Adipose tissue (tissue), 3 donors: ENCODE measurements around the gene NTM. TPM values are rescaled to one million over a fixed set of nuclear protein-coding genes. Genes with fewer than 3 reads are reported as not detected.

ENCODE experiments used
- H3K27ac ChIP-seq: one replicate; pipeline ENCODE4 v1.5.1; 2013; ENCODE audit warnings: low read depth, low read length
- WGBS, 3 donors: extraction: QIAGEN DNeasy Blood & Tissue Kit; methylation state at CpG; one replicate each; pipeline ENCODE4 v1.1.7; 2013; 5-methylcytosine and 5-hydroxymethylcytosine counted together
- polyA plus RNA-seq, 3 donors: library from polyadenylated mRNA; stranded (reverse); fragments of 200-250 nt; gene quantifications; one replicate each; pipeline ENCODE4 v1.2.3, GENCODE V29; 2013
- donor health status: healthy with polysubstance abuse.
- donor health status: Bipolar disorder and iron deficiency.
- donor health status: healthy.

NTM gene
- polyA plus RNA-seq, 3 donors = 0.22 to 2.2 (median 1.6) TPM

DNA sequence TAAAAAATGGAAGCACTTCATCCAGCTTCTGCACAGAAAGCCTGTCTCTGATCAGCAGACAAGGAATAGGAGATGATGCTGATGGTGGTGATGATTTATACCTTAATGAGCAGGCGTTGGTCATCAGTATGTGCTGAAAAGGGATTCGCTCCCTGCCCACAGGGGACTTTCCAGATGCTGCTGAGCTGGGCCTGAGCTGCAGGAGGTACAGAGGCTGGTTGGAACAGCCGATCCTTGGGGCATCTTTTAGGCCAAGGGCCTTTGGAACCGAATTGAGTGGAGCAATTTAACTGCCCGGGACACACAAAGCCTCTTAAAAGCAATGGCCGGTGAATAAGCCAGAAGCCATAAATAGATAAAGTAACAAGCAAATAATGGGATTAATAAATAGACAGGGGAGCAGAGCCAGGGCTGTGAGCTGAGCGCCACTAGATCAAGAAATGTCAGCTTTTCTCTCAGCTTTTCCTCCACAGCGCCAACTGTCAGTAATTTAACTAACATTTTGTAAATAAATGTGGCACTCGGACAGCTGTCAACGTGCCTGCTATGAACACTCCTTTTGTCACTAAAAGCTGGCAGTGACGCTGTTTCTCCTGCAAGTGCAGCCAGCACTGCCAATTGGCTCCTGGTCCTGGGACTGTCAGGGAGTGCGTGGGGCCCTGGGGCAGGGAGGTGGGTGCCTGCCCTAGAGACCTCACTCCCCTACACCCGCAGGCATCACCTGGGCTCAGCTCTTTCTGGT lies 562.3 kb downstream of the NTM start:
- H3K27ac ChIP-seq = no peak overlapping the region
- 41 to 83% (median 77%) methylated on average over 13 of the region's 13 CpGs for WGBS, 3 donors

DNA sequence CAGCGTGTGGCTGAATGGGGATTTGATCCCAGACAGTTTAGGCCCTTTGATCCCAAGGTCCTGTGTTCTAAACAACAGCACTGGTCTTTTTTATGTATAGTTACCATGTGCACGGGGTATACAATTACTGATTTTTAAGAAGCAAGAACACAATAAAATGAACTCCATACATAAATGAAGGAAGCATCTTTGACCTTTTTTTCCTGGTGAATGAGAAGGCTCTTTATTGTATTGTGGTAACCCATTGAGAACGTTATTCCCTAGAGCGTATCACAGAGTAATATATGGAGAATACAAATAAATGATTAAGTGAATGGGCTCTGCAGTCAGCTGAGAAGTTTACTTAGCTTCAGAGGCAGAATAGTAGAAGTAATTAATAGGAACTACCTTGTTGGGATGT lies 563.6 kb downstream of the NTM start:
- WGBS, 3 donors = 76 to 83% (median 76%) methylated on average over 4 of the region's 4 CpGs
- no peak overlapping the region for H3K27ac ChIP-seq

DNA sequence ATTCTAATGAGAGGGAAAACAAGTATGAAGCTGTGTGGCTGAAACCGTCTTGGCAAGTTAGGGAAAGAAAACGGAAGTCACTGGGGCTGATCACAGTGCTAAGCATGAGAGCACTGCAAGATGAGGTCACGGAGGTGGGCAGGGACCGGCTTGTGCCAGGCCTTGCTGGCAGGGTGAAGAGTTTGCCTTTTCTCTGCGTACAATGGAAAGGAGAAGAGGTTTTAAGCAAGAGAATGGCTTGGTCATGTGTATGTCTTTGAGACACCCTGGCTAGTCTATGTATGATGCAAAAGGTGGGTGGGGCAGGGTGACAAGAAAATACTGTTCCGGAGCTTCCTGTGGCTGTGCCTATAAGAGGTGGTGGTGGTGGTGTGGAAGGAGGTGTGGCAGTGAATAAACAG lies 567.9 kb downstream of the NTM start:
- WGBS, 3 donors = 69 to 78% (median 78%) methylated on average over 6 of the region's 6 CpGs
- H3K27ac ChIP-seq = no peak overlapping the region

DNA sequence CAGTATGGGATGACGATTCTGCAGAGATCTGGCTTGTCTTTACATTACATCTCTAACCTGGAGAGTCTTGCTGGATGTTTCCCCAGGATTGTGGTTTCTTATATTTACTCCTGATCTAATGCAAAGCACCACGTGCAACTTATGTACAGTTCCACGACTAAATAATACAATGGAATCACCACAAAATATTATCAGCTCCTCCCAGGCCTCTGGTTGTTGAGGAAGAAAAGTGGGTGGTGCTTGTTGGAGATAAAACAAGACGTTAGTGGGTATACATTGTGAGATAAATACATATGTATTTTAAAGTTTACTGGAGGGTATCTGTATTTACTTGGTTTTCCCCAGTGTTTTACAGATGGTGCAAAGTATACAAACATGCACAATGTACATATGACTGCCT lies 569.7 kb downstream of the NTM start:
- H3K27ac ChIP-seq = no peak overlapping the region
- 50 to 61% (median 58%) methylated on average over 4 of the region's 4 CpGs for WGBS, 3 donors

DNA sequence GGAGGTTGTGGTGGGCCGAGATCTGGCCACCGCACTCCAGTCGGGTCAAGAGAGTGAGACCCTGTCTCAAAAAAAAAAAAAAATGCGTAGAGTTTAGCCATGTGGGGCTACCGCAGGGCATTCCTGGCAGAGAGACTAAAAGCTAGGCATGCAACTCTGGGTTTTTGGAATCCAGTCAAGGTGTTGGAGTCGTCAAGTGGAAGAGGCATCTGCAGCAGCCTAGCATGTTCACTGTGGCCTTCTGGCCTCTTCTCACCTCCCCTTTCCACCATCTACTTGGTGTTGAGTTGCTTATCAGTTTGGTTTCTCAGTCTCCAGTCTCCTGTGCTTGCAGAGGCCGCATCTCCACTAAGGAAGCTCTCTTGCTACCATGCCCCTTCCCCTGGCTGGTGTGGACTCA lies 572.5 kb downstream of the NTM start:
- no peak overlapping the region for H3K27ac ChIP-seq
- WGBS, 3 donors = 71 to 79% (median 74%) methylated on average over 7 of the region's 7 CpGs

DNA sequence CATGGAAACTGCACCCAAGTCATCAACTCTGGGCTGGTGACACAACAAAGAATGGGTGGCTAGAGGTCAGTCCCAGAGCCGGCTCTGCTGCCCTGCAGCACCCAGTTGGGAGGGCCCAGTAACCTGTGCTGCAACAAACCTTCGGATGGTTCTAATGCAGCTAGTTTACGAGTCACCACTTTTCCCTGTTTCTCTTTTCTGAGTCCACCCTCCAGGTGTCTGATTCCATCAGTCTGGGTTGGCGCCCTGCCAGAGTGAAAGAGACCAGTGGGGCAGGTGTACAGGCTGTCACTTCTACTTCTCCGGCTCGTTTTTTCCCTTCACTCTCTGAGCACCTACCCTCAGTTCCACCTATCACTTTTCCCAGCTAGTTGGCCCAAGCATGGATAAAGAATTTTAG lies 572.9 kb downstream of the NTM start:
- WGBS, 3 donors = 56 to 79% (median 76%) methylated on average over 6 of the region's 6 CpGs
- H3K27ac ChIP-seq = no peak overlapping the region

DNA sequence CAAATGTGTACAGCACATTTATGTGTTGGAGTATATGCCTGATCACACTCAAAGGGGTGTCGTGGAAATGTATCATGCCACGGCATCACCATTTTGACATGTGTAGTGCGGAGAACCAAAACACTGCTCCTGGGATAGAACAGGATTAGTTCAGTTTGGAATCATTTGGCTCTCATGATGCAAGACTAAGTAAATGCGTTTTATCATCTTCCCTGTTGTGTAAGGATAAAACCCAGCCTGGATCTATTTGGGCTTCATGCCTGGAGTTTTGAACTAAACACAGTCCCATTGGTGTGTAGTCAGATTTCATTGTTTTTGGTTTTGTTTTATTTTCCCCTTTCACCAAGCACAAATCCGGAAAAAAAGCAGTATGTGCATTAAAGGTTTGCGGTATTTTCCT lies 574.3 kb downstream of the NTM start:
- no peak overlapping the region for H3K27ac ChIP-seq
- 50 to 76% (median 59%) methylated on average over 6 of the region's 6 CpGs for WGBS, 3 donors

DNA sequence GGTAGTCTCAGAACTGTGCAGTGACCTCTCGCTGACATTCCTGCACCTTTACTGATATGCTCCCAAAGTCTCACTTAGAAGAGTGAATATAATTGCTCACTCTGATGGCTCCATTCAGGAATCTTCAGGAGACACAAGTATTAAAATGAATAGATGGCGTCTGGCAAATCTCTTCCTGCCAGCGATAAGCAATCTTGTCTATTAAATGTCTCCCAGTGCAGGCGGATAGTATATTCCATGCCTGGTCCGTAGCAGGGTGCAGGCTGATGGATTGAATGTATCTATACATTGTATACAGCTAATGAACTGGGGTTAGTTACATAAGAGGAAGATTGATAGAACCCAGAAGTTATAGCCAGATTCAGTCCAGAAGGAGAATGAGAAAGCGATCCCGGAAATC lies 575.3 kb downstream of the NTM start:
- no peak overlapping the region for H3K27ac ChIP-seq
- WGBS, 3 donors = 79 to 85% (median 84%) methylated on average over 7 of the region's 7 CpGs

DNA sequence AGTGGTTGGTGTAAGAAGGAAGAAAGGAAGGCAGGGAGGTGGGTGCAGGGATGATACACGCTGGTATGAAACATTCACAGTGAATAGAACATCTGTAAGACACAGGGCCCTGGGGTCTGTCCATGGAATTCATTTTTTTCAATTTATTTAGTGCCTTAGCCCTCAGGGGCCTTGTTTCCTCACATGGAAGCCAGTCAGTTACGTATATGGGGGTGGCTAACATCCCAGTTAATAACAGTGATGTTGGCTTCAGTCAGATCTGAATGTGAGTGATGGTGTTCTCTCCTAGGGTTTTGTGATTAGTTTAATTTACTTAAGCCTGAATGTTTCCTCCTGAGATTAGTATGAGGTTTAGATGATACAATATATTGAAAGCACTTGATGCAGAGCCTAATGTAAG lies 577.1 kb downstream of the NTM start:
- whole genome bisulfite sequencing, 3 donors = 72 to 76% (median 74%) methylated on average over 2 of the region's 2 CpGs
- H3K27ac ChIP-seq = no peak overlapping the region

DNA sequence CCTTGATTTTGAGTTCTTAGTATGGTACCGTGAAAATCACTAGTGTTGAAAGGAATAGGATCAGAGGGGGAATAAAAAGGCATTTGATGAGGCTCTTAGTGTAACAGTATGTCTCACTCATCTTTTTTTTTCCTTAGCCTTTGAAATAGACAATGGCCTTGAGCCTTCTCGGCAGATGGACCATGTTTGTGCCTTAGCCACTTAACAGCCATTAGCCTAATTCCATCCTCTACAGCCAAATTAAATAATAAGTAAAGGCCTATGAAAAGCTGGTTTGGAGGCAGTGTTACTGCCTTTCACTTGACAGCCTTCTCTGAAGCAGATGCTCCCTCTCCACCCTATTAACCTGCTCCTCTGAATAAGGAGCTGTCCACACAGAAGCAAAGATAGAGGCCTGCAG lies 580.7 kb downstream of the NTM start:
- H3K27ac ChIP-seq = no peak overlapping the region

DNA sequence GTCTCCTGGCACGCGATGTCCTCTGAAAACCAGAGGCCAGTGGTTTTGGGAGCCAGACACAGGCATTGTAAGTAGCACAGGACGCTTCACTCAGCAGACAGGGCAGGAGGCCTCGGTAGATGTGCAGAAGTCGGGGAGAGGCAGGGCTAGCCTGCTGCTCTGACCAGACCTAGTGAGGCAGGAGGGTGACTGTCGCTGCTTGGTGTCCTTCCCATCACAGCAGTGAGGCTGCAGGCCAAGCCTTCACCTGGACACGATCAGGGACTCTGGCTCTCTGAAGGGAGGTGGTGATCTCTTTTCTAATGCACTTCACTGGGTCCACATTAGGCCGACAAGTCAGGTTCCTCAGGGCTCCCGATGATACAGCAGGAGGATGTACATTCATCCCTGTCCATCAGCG lies 583.7 kb downstream of the NTM start:
- H3K27ac ChIP-seq = no peak overlapping the region
- WGBS, 3 donors = 81 to 90% (median 87%) methylated on average over 10 of the region's 10 CpGs

More for the DNA sequence above, 580.7 kb downstream of the NTM start:
- WGBS, 3 donors = 91 to 93% (median 93%) methylated on average over 2 of the region's 2 CpGs

DNA sequence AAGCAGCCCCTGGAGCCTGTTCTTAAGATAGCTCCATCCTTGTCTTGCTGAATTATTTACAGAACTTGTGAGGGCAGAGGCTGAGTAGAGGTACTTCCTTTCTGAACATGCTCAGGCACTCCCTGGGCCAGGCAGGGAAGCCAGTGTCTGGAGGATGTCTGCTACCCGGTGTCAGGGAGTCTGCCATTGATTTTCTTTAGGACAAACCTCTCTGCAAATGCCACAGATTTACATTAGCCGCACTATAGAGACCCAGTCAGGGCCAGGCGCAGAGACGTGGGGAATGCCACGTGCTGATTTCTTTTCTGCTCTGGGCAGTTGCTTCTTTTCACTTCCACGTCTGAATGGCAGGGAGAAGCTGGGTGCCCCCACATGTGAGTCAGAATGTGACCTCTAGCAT lies 585.5 kb downstream of the NTM start:
- no peak overlapping the region for H3K27ac ChIP-seq
- WGBS, 3 donors = 43 to 68% (median 65%) methylated on average over 6 of the region's 6 CpGs

DNA sequence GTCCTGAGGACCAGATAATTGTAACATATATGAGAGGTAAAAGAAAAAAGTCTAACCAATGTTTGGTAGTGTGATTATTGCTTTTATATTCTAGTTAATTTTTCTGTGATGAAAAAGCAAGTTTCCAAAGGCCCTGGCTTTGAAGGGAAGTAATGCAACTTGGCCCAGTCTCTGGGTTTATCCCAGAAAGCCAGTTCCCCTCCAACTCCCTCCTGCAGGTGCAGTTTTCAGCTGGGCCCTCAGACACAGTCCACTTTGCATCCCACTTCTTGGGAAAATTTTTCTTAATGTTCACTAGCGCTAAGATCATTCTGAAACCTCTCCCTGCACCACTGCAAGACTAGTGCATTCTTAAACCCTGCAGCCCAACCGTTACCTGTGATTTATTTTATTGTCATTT lies 586.8 kb downstream of the NTM start:
- WGBS, 3 donors = 84 to 94% (median 86%) methylated on average over 2 of the region's 2 CpGs

DNA sequence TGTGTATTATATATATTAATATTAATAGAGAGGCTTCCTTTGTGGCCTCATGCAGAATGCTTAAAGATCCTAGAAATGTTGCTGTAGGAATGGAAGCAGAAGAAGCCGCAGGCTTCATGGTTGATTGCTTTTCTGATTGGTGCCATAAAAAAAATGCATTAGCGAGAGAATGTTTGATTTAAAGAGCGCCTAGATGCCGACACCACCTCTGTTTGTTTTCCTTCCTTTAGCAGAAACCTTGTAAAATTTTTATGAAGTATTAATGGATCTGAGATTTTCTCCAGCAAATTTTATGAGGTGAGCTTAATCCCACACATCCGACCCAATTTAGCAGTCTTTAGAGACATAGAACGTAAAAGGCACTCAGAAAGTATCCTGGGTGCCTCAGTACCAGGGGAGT lies 587.5 kb downstream of the NTM start:
- 83 to 95% (median 87%) methylated on average over 6 of the region's 6 CpGs for WGBS, 3 donors

More for the DNA sequence above, 586.8 kb downstream of the NTM start:
- no peak overlapping the region for H3K27ac ChIP-seq

DNA sequence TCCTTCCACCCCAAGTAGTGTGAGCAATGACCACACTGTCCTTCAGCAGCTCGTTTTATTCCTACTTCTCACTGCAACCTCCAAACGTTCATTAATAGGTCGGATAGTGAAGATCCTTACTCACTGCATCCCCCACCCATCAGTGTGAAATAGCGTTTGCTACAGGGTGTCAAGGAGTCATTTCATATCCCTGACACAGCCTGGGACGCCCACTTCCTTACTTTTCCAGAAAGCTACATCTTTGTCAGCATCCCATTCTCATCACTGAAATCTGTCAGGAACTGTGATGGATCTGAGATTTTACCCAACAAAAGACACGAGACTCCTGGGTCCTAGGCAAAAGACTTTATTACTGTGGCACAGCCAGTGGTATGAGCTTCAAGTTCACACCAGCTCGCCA lies 592.4 kb downstream of the NTM start:
- 65 to 80% (median 75%) methylated on average over 7 of the region's 7 CpGs for WGBS, 3 donors
- H3K27ac ChIP-seq = no peak overlapping the region

More for the DNA sequence above, 587.5 kb downstream of the NTM start:
- no peak overlapping the region for H3K27ac ChIP-seq

DNA sequence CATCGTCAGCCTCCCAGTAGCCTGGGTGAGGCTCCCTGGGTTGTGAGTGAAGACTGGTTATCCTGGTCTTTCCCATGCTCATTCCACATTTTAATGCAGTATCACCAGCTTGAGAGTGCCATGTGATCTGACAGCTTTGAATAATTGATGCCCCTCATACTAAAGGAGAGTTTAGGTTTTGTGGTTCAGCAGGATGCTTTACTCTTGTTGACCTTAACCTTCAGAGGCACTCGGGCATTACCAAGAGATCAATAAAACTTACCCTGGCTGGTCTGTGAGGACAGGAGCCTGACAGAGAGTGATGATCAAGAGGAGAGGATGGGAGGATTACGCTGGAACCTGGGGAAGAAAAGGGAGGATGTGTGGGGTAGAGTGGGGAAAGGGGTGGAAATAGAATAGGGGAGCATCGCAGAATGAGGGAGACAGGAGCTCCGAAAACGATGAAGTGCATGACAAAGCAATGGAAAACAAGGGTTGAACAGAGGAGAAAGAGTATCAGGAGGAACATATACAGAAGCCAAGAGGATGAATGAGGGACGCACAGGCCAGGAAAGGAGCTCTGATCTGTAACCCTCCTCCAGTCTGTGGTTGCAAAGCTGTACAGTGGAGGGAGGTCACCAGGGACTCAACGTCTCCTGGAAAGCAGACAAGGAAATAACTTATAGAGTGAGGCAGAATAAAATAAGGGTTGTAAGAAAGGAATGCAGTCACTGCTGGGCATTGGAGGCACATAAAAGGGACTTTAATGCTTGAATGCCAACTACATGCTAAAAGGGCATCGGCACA lies 594.5 kb downstream of the NTM start:
- WGBS, 3 donors = 67 to 82% (median 77%) methylated on average over 9 of the region's 9 CpGs
- no peak overlapping the region for H3K27ac ChIP-seq

DNA sequence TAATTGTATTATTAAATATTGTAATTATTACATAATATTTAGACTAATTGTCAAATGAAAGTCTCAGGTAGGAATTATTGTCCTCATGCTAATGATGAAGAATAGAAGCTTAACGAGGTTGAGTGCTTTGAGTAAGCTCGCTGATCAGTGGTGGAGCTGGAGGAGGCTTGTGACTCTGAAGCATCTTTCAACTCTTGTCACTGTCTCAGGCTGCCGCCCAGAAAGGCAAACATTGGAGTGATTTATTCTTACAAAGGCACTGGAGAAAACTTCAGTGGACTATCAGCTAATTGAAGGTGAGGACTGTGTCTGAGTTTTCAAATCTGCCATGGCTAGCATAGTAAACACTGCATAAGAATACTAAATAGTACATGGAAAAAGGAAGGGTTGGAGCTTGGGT lies 595.1 kb downstream of the NTM start:
- WGBS, 3 donors = 40 to 79% (median 71%) methylated on average over 3 of the region's 3 CpGs
- H3K27ac ChIP-seq = no peak overlapping the region

DNA sequence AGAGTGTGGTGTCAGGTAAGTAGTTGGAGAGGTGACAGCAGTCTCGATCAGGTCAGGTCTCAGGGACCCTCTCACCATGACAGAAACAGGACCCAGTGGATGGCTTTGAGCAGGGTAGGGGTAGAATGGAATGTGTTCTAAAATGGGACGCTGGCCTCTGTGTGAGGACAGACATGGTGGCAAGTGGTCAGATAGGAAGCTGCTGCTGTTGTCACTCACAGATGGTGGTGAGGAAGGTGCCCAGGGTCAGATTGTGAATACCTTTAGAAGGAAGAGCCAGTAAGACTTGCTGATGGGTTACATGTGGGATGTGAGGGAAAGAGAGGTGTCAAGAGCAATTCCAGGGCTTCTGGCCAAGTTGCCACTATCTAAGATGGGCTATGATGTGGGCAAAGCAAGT lies 596.3 kb downstream of the NTM start:
- 84 to 87% (median 86%) methylated on average over 2 of the region's 2 CpGs for WGBS, 3 donors

DNA sequence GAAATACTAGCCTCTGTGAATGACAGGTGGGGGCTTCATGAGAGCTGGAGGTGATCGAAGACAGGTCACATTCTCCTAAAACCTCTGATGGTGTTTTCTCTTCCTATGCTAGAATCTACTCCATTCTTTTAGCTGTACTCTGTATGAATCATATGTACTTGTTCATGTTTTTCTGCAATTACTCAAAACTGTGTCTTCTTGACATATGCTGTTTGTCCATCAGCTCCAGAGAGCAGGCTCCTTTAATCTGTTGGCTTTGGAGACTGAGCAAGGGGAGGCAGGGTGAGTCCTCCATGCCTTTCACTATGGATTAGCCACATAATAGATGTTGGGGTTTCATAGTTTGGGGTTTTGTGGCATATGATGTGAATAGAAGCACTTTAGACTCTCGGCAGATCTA lies 598.8 kb downstream of the NTM start:
- H3K27ac ChIP-seq = no peak overlapping the region
- 83 to 91% (median 90%) methylated on average over 2 of the region's 2 CpGs for WGBS, 3 donors

More for the DNA sequence above, 596.3 kb downstream of the NTM start:
- no peak overlapping the region for H3K27ac ChIP-seq

DNA sequence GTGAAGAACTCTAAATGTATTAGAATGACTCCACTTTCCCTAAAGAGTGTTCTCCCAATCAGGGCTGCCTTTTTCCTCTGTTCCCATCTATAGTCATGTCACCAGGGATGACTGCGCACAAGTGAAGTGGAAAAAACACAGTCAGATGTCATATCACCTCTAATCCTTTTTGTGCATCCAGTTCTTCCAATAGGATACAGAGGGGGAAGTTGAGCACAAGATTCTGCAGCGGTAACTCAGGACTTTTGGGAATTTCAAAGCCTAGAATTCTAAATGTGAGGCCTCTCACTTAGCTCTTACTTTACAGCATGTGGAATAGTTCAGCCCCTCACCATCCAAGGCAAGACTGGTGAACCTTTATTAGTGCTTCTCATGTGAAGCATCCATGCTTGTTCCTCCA lies 602.6 kb downstream of the NTM start:
- WGBS, 3 donors = 91 to 95% (median 94%) methylated on average over 2 of the region's 2 CpGs
- no peak overlapping the region for H3K27ac ChIP-seq
